OCI-LY7 (cell line): ENCODE results near the gene C1QTNF2. TPM values are rescaled to one million over a fixed set of nuclear protein-coding genes. Genes with fewer than 3 reads are reported as not detected.

Experiments
- BruUV-seq: library from RNA; stranded (reverse); fragments of 400-500 nt; replicated peaks from 2 replicates; lab custom pipeline; 2021; lab: Mats Ljungman, UMichigan
- CTCF ChIA-PET: fragments of 300-600 bp; sonication (Branson Sonifier 250); formaldehyde crosslinking; loops from one replicate; lab custom pipeline; 2022; ENCODE audit warnings: antibody characterized with exemption; ENCODE audit not compliant: unreplicated experiment; lab: Charles Lee
- POLR2A ChIA-PET: fragments of 300-600 bp; sonication (Branson Sonifier 250); formaldehyde crosslinking; loops from one replicate; lab custom pipeline; 2022; ENCODE audit warnings: antibody characterized with exemption; lab: Charles Lee
- DNase-seq: peaks from one replicate; pipeline ENCODE4 v3.0.0-alpha.2; 2015; ENCODE audit warnings: low spot score
- H2AFZ ChIP-seq: fragments of 200-600 bp; sonication (generic), shearing (Covaris generic); 2 replicates; pipeline ENCODE4 v1.6.1; 2014; ENCODE audit warnings: mild to moderate bottlenecking, antibody characterized with exemption, low read length, moderate library complexity
- H3K27ac ChIP-seq: fragments of 200-600 bp; sonication (generic); 2 replicates; pipeline ENCODE4 v1.5.1; 2014; ENCODE audit warnings: mixed run types, low read depth, mild to moderate bottlenecking, moderate library complexity, low read length, inconsistent platforms; ENCODE audit not compliant: poor library complexity, severe bottlenecking
- H3K36me3 ChIP-seq: fragments of 200-600 bp; sonication (generic); 2 replicates; pipeline ENCODE4 v1.6.1; 2014; ENCODE audit warnings: mild to moderate bottlenecking, antibody characterized with exemption, low read length, moderate library complexity, mixed read lengths; ENCODE audit not compliant: insufficient read depth
- H3K4me1 ChIP-seq: fragments of 200-600 bp; sonication (generic); 2 replicates; pipeline ENCODE4 v1.5.1; 2014; ENCODE audit warnings: mild to moderate bottlenecking, low read length; ENCODE audit not compliant: insufficient read depth, poor library complexity, severe bottlenecking
- H3K4me2 ChIP-seq: fragments of 200-600 bp; sonication (generic); 2 replicates; pipeline ENCODE4 v1.6.1; 2014; ENCODE audit warnings: mild to moderate bottlenecking, low read length
- H3K4me3 ChIP-seq: fragments of 200-600 bp; sonication (generic); 2 replicates; pipeline ENCODE4 v1.5.1; 2014; ENCODE audit warnings: mild to moderate bottlenecking, low read depth, low read length; ENCODE audit not compliant: poor library complexity, severe bottlenecking
- H3K79me2 ChIP-seq: fragments of 200-600 bp; sonication (generic); 2 replicates; pipeline ENCODE4 v1.6.1; 2016; ENCODE audit warnings: low read depth, mild to moderate bottlenecking, low read length, moderate library complexity, mixed read lengths; ENCODE audit not compliant: insufficient read depth
- H3K9me2 ChIP-seq: fragments of 200-600 bp; sonication (generic); 2 replicates; pipeline ENCODE4 v1.6.1; 2016; ENCODE audit warnings: mild to moderate bottlenecking, low read length, mixed read lengths; ENCODE audit not compliant: insufficient read depth
- H3K9me3 ChIP-seq: fragments of 200-600 bp; sonication (generic); 2 replicates; pipeline ENCODE4 v1.6.1; 2014; ENCODE audit warnings: mild to moderate bottlenecking, mixed run types, low read length, mixed read lengths
- H4K20me1 ChIP-seq: fragments of 200-600 bp; sonication (generic); 2 replicates; pipeline ENCODE4 v1.6.1; 2014; ENCODE audit warnings: mild to moderate bottlenecking, antibody characterized with exemption, low read length, moderate library complexity, mixed read lengths; ENCODE audit not compliant: insufficient read depth
- CTCF ChIP-seq: fragments of 200-600 bp; sonication (generic); conservative IDR thresholded peaks from 2 replicates; pipeline ENCODE4 v1.5.1; 2014; ENCODE audit warnings: mild to moderate bottlenecking, antibody characterized with exemption, low read length, moderate library complexity, mixed read lengths
- EZH2phosphoT487 ChIP-seq: fragments of 200-600 bp; sonication (generic); IDR thresholded peaks from 2 replicates; pipeline ENCODE4 v1.6.1; 2018; ENCODE audit warnings: low read depth, borderline replicate concordance, mild to moderate bottlenecking, mixed run types, antibody characterized with exemption, low read length, moderate library complexity, mixed read lengths
- intact Hi-C: fragments of 100-400 bp; cut with micrococcal nuclease; formaldehyde crosslinking; loops from one replicate; pipeline ENCODE4 v1.10.0; 2022; ENCODE audit not compliant: unreplicated experiment
- total RNA-seq, 2 experiments: library from RNA; depleted of rRNA in 1 of 2; stranded (reverse); fragments of >200 nt in 1 of 2; shearing (Covaris generic) in 1 of 2; gene quantifications; 2 replicates each; pipeline ENCODE4 v1.2.3, GENCODE V29; 2014 to 2022

Gene C1QTNF2
- total RNA-seq, 2 experiments from 2014 or later = not detected

- H3K4me3 ChIP-seq = no peak overlapping the region
- TF ChIP-seq EZH2phosphoT487 (no peak), CTCF (no peak)
- H3K4me1 ChIP-seq = no peaks in the 10 kb centered on the region
- no peak overlapping the region for H2AFZ ChIP-seq
- ChIA-PET POLR2A (interaction anchor here (0.7 kb wide), 1 partner anchor 33 kb away, joined by 3 read pairs; no protein-coding TSS in a partner anchor), CTCF (interaction anchor here (0.6 kb wide), 1 partner anchor 55 kb away, joined by 3 read pairs; no protein-coding TSS in a partner anchor)
- intact Hi-C loops = no loop called here
- H3K27ac ChIP-seq = no peak overlapping the region
- no peak for DNase-seq
- no TSS peak for BruUV-seq
- H3K9me2 ChIP-seq = no peaks in the 10 kb centered on the region
- no peak overlapping the region for H3K4me2 ChIP-seq
- no peaks in the 10 kb centered on the region for H4K20me1 ChIP-seq
- H3K36me3 ChIP-seq = no peaks in the 10 kb centered on the region
- no peaks in the 10 kb centered on the region for H3K9me3 ChIP-seq
- H3K79me2 ChIP-seq = no peaks in the 10 kb centered on the region
These were observed 53.0 kb downstream of the C1QTNF2 start for GRCh38 chr5:160317434-160317833.

- Histone ChIP-seq H3K79me2 (no peaks in the 10 kb centered on the region), H3K4me2 (peak overlapping the region; percentile 15; the same call in 1 of the 2 replicates), H3K36me3 (no peaks in the 10 kb centered on the region), H3K4me1 (no peaks in the 10 kb centered on the region), H3K4me3 (no peak overlapping the region), H2AFZ (no peak overlapping the region), H4K20me1 (no peaks in the 10 kb centered on the region), H3K9me3 (no peaks in the 10 kb centered on the region), H3K9me2 (no peaks in the 10 kb centered on the region), H3K27ac (no peak overlapping the region)
- TF ChIP-seq EZH2phosphoT487 = no peak
- TF ChIP-seq CTCF = no peak
- DNase-seq = peak; percentile 4
- BruUV-seq = no TSS peak
- ChIA-PET POLR2A (interaction anchor here (1.0 kb wide), 1 partner anchor 13 kb away, joined by 3 read pairs; no protein-coding TSS in a partner anchor), CTCF (no interaction called here)
- intact Hi-C loops = no loop called here
These were observed 54.5 kb downstream of the C1QTNF2 start for GRCh38 chr5:160315968-160316367.

DNA sequence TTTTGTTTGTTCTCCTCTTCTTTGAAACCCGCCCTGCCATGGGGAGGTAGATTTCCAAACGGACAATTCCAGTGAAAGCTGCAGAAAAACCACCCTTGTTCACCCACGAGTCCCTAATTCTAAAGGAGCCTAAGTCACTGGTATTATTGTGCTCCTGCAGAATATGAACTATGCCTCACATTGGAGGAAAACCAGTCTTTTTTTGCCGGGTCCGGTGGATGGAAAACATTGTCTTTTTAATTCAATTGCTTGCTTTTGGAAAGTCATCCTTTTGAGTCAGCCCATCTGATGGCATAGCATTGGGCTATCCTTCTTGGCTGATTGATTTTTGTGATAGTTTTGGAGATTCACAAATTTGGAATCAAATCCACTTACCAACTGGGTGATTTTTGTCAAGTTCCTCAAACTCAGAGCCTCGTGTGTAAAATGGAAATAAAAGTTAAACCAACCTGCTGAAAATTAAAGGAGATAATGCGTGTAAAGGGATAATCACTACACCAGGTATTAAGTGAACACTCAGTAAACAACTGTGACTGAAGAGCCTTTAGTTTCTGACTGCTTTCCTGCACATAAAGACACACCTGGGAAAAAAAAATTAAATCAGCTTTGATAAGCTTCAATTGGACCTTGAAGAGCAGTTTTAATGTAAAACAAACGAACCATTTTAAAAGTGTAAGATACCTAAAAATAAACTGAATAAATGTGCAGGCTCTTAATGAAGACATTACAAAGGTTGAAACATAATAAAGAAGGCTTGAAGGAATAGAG is 57.3 kb downstream of the C1QTNF2 start:
- no peaks in the 10 kb centered on the region for H3K9me3 ChIP-seq
- H3K4me2 ChIP-seq = no peak overlapping the region
- intact Hi-C loops = no loop called here
- no peak for TF ChIP-seq EZH2phosphoT487
- TF ChIP-seq CTCF = no peak
- H3K27ac ChIP-seq = no peak overlapping the region
- no peak overlapping the region for H2AFZ ChIP-seq
- POLR2A ChIA-PET = no interaction called here
- H3K79me2 ChIP-seq = no peaks in the 10 kb centered on the region
- no TSS peak for BruUV-seq
- no peaks in the 10 kb centered on the region for H4K20me1 ChIP-seq
- no peaks in the 10 kb centered on the region for H3K36me3 ChIP-seq
- DNase-seq = no peak
- no peaks in the 10 kb centered on the region for H3K9me2 ChIP-seq
- H3K4me3 ChIP-seq = no peak overlapping the region
- H3K4me1 ChIP-seq = no peaks in the 10 kb centered on the region
- CTCF ChIA-PET = no interaction called here
